Measurements from ENCODE around the gene ZBTB24.
A peak's percentile ranks its signal among the peaks of the same experiment; 100 is the strongest.

ZBTB24 gene

DNA sequence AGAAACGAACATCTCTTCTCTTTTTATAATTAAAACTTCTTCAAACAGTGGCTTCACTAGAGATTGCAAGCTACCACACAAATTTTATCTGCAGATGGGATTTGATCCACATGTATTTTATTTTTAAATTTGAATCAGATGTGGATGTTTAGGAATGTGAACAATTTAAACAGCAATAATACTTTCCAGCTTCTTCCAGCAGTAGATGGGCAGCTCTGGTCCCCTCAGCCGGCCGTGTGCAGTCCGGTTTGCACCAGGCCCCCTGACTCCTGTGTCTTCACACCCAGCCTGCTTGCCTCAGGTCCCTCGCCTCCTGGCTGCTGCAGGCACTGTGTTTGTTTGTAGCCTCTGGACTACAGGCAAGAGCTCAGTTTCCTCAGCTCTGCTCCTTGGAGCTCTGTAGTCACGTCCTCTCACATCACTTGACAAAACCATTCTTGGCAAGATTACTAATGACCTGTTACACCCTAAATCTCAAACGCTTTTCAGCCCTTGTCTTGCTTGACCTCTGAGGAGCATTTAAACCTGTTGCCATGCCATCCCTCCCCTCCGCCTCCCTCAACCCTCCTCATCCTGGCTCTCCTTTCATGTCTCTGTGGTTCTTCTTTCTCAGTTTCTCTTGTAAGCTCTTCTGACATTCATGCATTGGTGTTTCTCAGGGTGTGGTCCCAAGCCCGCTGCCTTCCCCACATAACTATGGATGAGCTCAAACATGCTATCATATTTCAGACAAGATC, 13.2 kb upstream of the ZBTB24 start:
- peaks cover 39% of the 10 kb centered on the region for H3K4me1 ChIP-seq (ENCODE audit: insufficient read depth, low read length)
- H3K4me3 ChIP-seq (ENCODE audit: low read length): no peak overlapping the region
- no peaks in the 10 kb centered on the region for H3K27me3 ChIP-seq (ENCODE audit: insufficient read depth, low read length)
- H3K9me3 ChIP-seq (ENCODE audit: insufficient read depth, low read depth, low read length): no peaks in the 10 kb centered on the region
- 90% methylated on average over 9 of the region's 9 CpGs for WGBS
- H3K27ac ChIP-seq (ENCODE audit: low read depth, low read length): no peak overlapping the region
- no peak overlapping the region for H3K9ac ChIP-seq (ENCODE audit: low read depth, low read length)
- no peaks in the 10 kb centered on the region for H3K36me3 ChIP-seq (ENCODE audit: insufficient read depth, low read length)

DNA sequence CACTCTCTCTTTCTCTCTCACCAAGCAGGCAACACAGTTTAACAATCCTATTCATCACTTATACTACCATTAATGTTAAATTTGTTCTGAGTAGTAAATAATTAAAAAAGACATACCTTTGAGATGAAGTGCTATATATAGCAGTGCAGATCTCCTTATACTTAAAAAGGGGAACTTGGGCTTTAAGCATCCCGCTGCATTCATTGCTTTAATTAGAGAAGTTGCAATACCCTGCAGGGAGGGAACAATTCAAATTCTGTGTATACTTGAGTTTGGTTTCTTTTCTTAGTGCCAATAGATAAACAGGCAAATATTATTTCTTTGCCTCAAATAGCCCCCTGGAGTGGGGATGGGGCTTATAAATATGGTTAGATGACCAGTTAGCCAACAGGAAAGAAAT, 10.8 kb upstream of the ZBTB24 start:
- no peaks in the 10 kb centered on the region for H3K9me3 ChIP-seq (ENCODE audit: insufficient read depth, low read depth, low read length)
- no peak overlapping the region for H3K9ac ChIP-seq (ENCODE audit: low read depth, low read length)
- WGBS: 90% methylated on average over 1 of the region's 1 CpG
- no peak overlapping the region for H3K27ac ChIP-seq (ENCODE audit: low read depth, low read length)
- no peaks in the 10 kb centered on the region for H3K36me3 ChIP-seq (ENCODE audit: insufficient read depth, low read length)
- no peak overlapping the region for H3K4me3 ChIP-seq (ENCODE audit: low read length)
- peaks cover 48% of the 10 kb centered on the region for H3K4me1 ChIP-seq (ENCODE audit: insufficient read depth, low read length)
- no peaks in the 10 kb centered on the region for H3K27me3 ChIP-seq (ENCODE audit: insufficient read depth, low read length)

GRCh38 chr6:109491207-109491938, 8.4 kb upstream of the ZBTB24 start:
- Histone ChIP-seq H3K4me1 (ENCODE audit: insufficient read depth, low read length) (peaks cover 40% of the 10 kb centered on the region), H3K9ac (ENCODE audit: low read depth, low read length) (no peak overlapping the region), H3K27ac (ENCODE audit: low read depth, low read length) (no peak overlapping the region; the same call in 1 of the 2 replicates), H3K4me3 (ENCODE audit: low read length) (no peak overlapping the region), H3K9me3 (ENCODE audit: insufficient read depth, low read depth, low read length) (no peaks in the 10 kb centered on the region), H3K27me3 (ENCODE audit: insufficient read depth, low read length) (no peaks in the 10 kb centered on the region), H3K36me3 (ENCODE audit: insufficient read depth, low read length) (no peaks in the 10 kb centered on the region)
- WGBS: 50% methylated on average over 5 of the region's 5 CpGs

- Histone ChIP-seq H3K4me3 (ENCODE audit: low read length) (no peak overlapping the region), H3K27me3 (ENCODE audit: insufficient read depth, low read length) (no peaks in the 10 kb centered on the region), H3K9me3 (ENCODE audit: insufficient read depth, low read depth, low read length) (no peaks in the 10 kb centered on the region), H3K27ac (ENCODE audit: low read depth, low read length) (peak overlapping the region; percentile 6; the same call in 1 of the 2 replicates), H3K9ac (ENCODE audit: low read depth, low read length) (no peak overlapping the region), H3K4me1 (ENCODE audit: insufficient read depth, low read length) (peaks cover 40% of the 10 kb centered on the region), H3K36me3 (ENCODE audit: insufficient read depth, low read length) (no peaks in the 10 kb centered on the region)
- WGBS: 31% methylated on average over 1 of the region's 2 CpGs
Observed at GRCh38 chr6:109490713-109491112, 7.7 kb upstream of the ZBTB24 start.

GRCh38 chr6:109488001-109488400, 5.0 kb upstream of the ZBTB24 start:
- H3K27me3 ChIP-seq (ENCODE audit: insufficient read depth, low read length): no peaks in the 10 kb centered on the region; the same call in 1 of the 2 replicates
- no peaks in the 10 kb centered on the region for H3K36me3 ChIP-seq (ENCODE audit: insufficient read depth, low read length)
- no peak overlapping the region for H3K4me3 ChIP-seq (ENCODE audit: low read length)
- no peak overlapping the region for H3K27ac ChIP-seq (ENCODE audit: low read depth, low read length)
- H3K9ac ChIP-seq (ENCODE audit: low read depth, low read length): no peak overlapping the region
- no peaks in the 10 kb centered on the region for H3K9me3 ChIP-seq (ENCODE audit: insufficient read depth, low read depth, low read length)
- peaks cover 28% of the 10 kb centered on the region for H3K4me1 ChIP-seq (ENCODE audit: insufficient read depth, low read length)

DNA sequence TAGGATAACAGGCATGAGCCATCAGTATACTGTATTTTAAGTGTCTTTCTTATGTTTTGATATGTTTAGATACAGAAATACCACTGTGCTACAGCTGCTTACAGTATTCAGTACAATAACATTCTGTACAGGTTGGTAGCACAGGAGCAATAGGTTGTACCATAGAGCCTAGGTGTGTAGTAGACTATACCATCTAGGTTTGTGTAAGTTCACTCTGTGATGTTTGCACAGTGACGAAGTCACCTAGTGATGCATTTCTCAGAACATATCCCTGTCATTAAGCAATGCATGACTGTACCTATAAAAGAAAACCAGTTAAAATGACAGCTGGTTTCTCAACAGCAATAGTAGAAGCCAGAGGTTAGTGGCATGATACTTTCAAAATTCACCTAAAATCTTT, 3.0 kb upstream of the ZBTB24 start:
- 94% methylated on average over 1 of the region's 1 CpG for WGBS
- no peak overlapping the region for H3K27ac ChIP-seq (ENCODE audit: low read depth, low read length)
- peaks cover 10% of the 10 kb centered on the region for H3K36me3 ChIP-seq (ENCODE audit: insufficient read depth, low read length)
- peaks cover 24% of the 10 kb centered on the region for H3K4me1 ChIP-seq (ENCODE audit: insufficient read depth, low read length)
- no peaks in the 10 kb centered on the region for H3K9me3 ChIP-seq (ENCODE audit: insufficient read depth, low read depth, low read length)
- H3K4me3 ChIP-seq (ENCODE audit: low read length): no peak overlapping the region
- H3K9ac ChIP-seq (ENCODE audit: low read depth, low read length): no peak overlapping the region
- no peaks in the 10 kb centered on the region; the same call in 1 of the 2 replicates for H3K27me3 ChIP-seq (ENCODE audit: insufficient read depth, low read length)

DNA sequence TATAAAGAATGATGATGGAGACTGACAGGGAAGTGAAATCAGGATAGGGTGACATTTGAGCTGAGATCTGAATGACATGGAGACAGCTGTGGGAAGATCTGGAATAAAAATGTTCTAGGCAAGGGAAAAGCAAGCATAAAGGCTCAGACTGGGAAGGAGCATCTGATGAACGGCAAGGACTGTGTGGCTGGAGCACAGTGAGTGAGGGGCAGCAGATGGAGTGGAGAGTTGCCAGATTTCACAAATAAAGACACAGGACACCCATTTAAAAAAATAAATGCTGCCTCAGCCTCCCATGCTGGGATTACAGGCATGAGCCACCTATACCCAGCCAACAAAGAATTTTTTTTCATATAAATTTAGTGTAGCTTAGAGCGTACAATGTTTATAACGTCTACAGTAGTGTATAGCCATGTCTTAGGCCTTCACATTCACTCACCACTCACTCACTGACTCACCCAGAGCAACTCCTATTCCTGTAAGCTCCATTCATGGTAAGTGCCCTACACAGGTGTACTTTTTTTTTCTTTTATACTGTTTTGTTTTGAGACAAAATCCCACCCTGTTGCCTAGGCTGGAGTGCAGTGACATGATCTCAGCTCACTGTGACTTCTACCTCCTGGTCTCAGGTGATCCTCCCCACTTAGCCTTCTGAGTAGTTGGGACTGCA, 2.4 kb upstream of the ZBTB24 start:
- Histone ChIP-seq H3K4me3 (ENCODE audit: low read length) (no peak overlapping the region), H3K9ac (ENCODE audit: low read depth, low read length) (no peak overlapping the region), H3K27ac (ENCODE audit: low read depth, low read length) (no peak overlapping the region), H3K27me3 (ENCODE audit: insufficient read depth, low read length) (no peaks in the 10 kb centered on the region; the same call in 1 of the 2 replicates), H3K36me3 (ENCODE audit: insufficient read depth, low read length) (peaks cover 17% of the 10 kb centered on the region), H3K9me3 (ENCODE audit: insufficient read depth, low read depth, low read length) (no peaks in the 10 kb centered on the region), H3K4me1 (ENCODE audit: insufficient read depth, low read length) (peaks cover 24% of the 10 kb centered on the region)
- 92% methylated on average over 3 of the region's 3 CpGs for WGBS

DNA sequence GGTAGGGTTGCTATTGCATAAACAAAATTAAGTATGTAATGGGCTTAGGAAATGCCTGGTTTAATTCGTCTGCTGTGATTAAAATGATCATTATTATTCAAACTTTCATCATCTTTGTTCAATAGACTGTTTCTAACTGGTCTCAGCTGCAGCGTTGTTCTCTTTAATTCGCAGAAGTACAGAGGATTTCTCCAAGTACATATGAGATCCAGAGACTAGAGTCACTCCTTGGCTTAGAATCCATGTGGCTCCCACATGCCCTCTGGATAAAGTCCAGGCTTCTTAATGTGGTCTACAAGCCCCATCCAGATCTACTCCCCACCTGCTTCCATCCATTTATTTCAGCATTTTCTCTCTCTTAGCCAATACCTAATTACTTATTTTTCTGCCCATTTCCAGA, 1.1 kb upstream of the ZBTB24 start:
- Histone ChIP-seq H3K9me3 (ENCODE audit: insufficient read depth, low read depth, low read length) (no peaks in the 10 kb centered on the region), H3K9ac (ENCODE audit: low read depth, low read length) (no peak overlapping the region), H3K36me3 (ENCODE audit: insufficient read depth, low read length) (peaks cover 26% of the 10 kb centered on the region), H3K27me3 (ENCODE audit: insufficient read depth, low read length) (no peaks in the 10 kb centered on the region; the same call in 1 of the 2 replicates), H3K4me3 (ENCODE audit: low read length) (peak overlapping the region; percentile 71; the same call in 1 of the 2 replicates), H3K4me1 (ENCODE audit: insufficient read depth, low read length) (peaks cover 30% of the 10 kb centered on the region), H3K27ac (ENCODE audit: low read depth, low read length) (no peak overlapping the region)
- WGBS: 91% methylated on average over 2 of the region's 3 CpGs

- WGBS: 0% methylated on average over 3 of the region's 6 CpGs
- Histone ChIP-seq H3K27ac (ENCODE audit: low read depth, low read length) (no peak overlapping the region), H3K36me3 (ENCODE audit: insufficient read depth, low read length) (peaks cover 29% of the 10 kb centered on the region), H3K9ac (ENCODE audit: low read depth, low read length) (no peak overlapping the region), H3K27me3 (ENCODE audit: insufficient read depth, low read length) (no peaks in the 10 kb centered on the region; the same call in 1 of the 2 replicates), H3K4me1 (ENCODE audit: insufficient read depth, low read length) (peaks cover 34% of the 10 kb centered on the region), H3K9me3 (ENCODE audit: insufficient read depth, low read depth, low read length) (no peaks in the 10 kb centered on the region), H3K4me3 (ENCODE audit: low read length) (peak overlapping the region; percentile 71)
Observed at GRCh38 chr6:109483735-109484057, 677 bp upstream of the ZBTB24 start.

DNA sequence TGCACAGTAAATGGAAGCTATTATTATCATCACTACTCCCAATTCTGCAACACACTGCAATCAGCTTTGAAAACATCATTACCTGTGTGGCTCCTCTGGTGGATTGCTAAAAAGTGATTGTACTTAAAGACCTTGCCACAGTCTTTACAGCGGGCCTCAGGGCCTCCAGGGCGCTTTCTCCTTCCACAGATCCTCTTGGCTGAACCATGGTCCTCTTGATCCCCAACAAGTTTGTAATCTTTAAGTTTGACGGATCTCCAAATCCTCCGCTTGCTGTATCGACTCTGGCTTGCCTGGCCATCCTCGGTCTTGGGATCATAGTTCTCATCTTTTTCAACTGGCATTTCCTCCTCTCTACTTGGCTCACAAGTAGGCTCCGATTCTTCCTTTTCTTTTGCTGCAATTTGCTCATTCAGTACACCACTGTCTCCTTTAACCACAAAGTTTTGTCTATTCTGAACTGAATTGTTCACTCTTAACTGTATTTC, 2.0 kb downstream of the ZBTB24 start:
- Histone ChIP-seq H3K4me3 (ENCODE audit: low read length) (peak overlapping the region; percentile 41), H3K27ac (ENCODE audit: low read depth, low read length) (no peak overlapping the region), H3K27me3 (ENCODE audit: insufficient read depth, low read length) (no peaks in the 10 kb centered on the region; the same call in 1 of the 2 replicates), H3K36me3 (ENCODE audit: insufficient read depth, low read length) (peaks cover 55% of the 10 kb centered on the region), H3K9me3 (ENCODE audit: insufficient read depth, low read depth, low read length) (no peaks in the 10 kb centered on the region), H3K4me1 (ENCODE audit: insufficient read depth, low read length) (peaks cover 48% of the 10 kb centered on the region), H3K9ac (ENCODE audit: low read depth, low read length) (no peak overlapping the region)
- WGBS: 94% methylated on average over 7 of the region's 7 CpGs
